G401.6 (cell line): ENCODE results near the gene FMN1.

Experiments used
- FAIRE-seq: peaks from 2 replicates; lab custom pipeline; 2012; peaks lifted over from hg19 to GRCh38; lab: Jason Lieb, UNC

FMN1 gene

GRCh38 chr15:32878869-32879805 is 315.4 kb downstream of the FMN1 start:
- no peak for FAIRE-seq

GRCh38 chr15:32878342-32878741 is 316.2 kb downstream of the FMN1 start:
- no peak for FAIRE-seq

GRCh38 chr15:32877252-32878019 is 317.1 kb downstream of the FMN1 start:
- no peak for FAIRE-seq

- FAIRE-seq, result no peak
Observed at GRCh38 chr15:32873284-32874114, 321.0 kb downstream of the FMN1 start.

GRCh38 chr15:32872621-32873283 is 321.8 kb downstream of the FMN1 start:
- FAIRE-seq, result no peak

- no peak for FAIRE-seq
Observed at GRCh38 chr15:32871883-32872282, 322.6 kb downstream of the FMN1 start.

- FAIRE-seq, result no peak
Observed at GRCh38 chr15:32870240-32871033, 324.1 kb downstream of the FMN1 start.

GRCh38 chr15:32869776-32870175 is 324.7 kb downstream of the FMN1 start:
- no peak for FAIRE-seq

GRCh38 chr15:32867313-32867626 is 327.2 kb downstream of the FMN1 start:
- FAIRE-seq, result no peak

- FAIRE-seq, result no peak
Observed at GRCh38 chr15:32866454-32867312, 327.8 kb downstream of the FMN1 start.

- no peak for FAIRE-seq
Observed at GRCh38 chr15:32864841-32865240, 329.7 kb downstream of the FMN1 start.

GRCh38 chr15:32864051-32864450 is 330.5 kb downstream of the FMN1 start:
- FAIRE-seq, result no peak

- FAIRE-seq, result no peak
Observed at GRCh38 chr15:32861761-32862160, 332.8 kb downstream of the FMN1 start.

GRCh38 chr15:32861174-32861573 is 333.3 kb downstream of the FMN1 start:
- no peak for FAIRE-seq

- FAIRE-seq, result no peak
Observed at GRCh38 chr15:32859996-32860395, 334.5 kb downstream of the FMN1 start.

GRCh38 chr15:32859251-32859650 is 335.3 kb downstream of the FMN1 start:
- FAIRE-seq, result no peak

- FAIRE-seq, result no peak
Observed at GRCh38 chr15:32857732-32858131, 336.8 kb downstream of the FMN1 start.

- FAIRE-seq, result no peak
Observed at GRCh38 chr15:32856753-32857152, 337.8 kb downstream of the FMN1 start.

- no peak for FAIRE-seq
Observed at GRCh38 chr15:32855942-32856341, 338.6 kb downstream of the FMN1 start.

- no peak for FAIRE-seq
Observed at GRCh38 chr15:32853592-32853991, 340.9 kb downstream of the FMN1 start.
